Stimulated activated CD4-positive, alpha-beta T cell treated with anti-CD3 and anti-CD28 coated beads, Interleukin-2, amount 100 ng/mL, for 48 hours (primary cell): ENCODE data around the gene CIAPIN1.
"Not testable (repeated sequence)": the region's sequence is repeated elsewhere in the genome, so short reads cannot be mapped to it uniquely, and the experiment has no call there.

Source experiments
- DNase-seq, 2 donors: peaks; one replicate each; pipeline ENCODE4 v3.0.0-alpha.2; 2020

Gene CIAPIN1

DNA sequence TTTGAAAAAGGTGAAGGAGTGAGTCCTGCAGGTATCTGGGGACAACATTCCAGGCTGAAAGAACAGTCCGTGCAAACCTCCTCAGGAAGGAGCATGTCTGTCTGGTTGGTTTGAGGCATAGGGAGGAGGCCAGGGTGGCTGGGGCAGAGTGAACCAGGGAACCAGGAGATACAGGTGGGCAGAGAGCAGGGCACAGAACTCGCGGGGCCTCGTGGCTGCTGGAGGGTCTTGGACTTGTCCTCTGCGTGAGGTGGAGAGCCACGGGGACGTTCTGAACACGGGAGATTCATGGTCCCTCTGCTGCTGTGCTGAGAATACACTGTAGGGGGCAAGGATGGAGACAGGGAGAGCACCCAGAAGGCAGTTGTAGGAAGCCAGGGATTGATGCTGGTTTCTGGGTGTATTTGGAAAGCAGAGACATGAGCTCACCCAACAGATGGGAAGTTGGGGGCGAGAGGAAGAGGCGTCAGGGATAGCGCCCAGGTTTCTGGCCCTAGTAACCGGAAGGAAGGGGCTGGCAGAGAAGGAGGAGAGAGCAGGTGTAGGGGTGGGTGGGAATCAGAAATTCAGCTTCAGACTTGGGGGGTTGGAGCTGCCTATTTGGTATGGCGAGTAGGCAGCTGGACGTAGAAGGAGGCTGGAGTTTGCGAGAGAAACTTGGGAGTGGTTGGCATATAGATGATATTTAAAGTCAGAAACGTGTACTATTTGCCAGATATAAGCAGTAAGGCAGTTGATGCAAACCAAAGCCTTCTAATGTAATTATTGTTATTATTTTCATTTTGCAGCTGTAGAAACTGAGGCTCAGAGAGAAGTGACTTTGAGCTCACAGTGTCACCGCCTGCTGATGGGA is 43.0 kb downstream of the CIAPIN1 start, which contains the start of gene CCL17:
CCL17 (plus strand) TSS at position 803 of the 853 bp plus-strand sequence. CDS start 9,166 bp downstream, outside the sequence.
- DNase-seq = no peak

DNA sequence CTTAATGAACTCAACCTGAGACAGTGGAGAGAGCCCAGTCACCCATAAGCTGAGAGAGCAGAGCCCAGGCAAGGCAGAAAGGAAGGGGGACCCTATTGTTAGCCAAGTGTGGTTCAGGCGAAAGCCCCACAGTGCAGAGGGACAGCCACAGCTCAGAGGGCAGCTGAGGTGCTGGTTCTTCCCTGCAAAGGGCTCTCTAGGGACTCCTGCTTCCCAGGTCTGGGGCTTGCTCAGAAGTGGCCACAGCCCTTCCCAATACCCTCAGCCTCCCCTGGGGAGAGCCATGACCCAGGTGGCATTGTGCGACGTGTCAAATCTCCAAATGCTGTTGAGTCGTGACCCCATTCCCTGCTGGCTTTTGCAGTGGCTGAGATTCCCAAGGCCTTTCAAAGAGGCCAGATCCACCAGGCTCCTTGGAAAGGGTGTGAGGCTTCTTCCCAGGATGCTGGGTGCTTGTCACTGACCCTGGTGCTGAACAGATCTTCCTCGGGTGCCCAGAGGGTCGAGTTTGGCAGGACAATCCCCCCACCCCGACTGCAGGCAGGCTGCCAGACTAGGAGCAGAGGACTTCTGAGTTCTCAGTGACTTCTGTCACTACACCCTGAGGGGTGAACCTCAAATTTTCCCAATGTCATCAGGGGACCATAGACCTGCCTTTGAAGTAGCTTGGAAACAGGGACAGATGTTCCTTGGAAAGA is 45.1 kb downstream of the CIAPIN1 start:
- no peak for DNase-seq

DNA sequence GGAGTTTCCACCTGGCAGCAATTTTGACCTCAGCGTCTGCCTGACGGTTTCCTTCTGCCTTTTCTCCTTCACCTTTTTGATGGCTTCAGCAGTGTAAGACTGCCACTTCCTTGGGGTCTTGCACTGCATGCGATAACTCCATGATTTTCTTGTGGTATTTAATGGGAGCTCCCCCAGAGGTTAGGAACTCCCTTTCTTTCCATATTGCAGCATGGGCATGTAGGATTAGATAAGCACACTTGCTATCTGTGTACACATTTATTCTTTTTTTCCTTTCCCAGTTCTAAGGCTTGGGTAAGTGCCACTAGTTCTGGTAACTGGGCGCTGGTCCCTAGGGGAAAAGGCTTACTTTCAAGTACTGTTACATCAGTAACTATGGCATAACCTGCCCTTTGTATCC is 49.7 kb downstream of the CIAPIN1 start:
- DNase-seq = not testable (repeated sequence)

DNA sequence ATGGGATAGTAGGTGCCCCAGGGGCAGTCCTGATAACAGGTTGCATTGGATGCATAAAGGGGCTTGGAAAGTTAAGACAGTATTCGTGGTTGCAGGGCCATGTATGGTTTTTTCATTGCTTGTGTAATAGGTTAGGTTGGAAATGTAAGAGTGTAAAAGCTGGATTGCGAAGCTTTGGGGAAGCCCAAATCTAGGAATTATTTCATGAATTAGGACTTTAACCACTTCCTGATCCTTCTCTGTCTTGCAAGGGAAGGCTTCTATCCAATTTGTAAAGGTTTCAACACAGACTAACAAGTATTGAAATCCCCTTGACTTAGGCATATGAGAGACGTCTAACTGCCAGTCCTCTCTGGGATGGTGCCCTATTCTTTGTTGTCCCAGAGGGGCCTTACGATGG is 50.4 kb downstream of the CIAPIN1 start:
- no peak for DNase-seq

DNA sequence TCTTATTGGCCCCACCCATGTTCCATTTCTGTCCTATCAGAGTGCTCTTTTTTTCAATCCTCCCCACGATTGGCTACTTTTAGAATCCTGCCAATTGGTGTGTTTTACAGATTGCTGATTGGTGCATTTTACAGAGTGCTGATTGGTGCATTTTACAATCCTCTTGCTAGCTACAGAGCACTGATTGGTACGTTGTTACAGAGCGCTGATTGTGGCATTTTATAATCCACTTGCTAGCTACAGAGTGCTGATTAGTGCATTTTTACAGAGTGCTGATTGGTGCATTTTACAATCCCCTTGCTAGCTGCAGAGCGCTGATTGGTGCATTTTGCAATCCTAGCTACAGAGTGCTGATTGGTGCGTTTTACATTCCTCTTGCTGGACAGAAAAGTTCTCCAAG is 52.2 kb downstream of the CIAPIN1 start:
- DNase-seq = no peak

DNA sequence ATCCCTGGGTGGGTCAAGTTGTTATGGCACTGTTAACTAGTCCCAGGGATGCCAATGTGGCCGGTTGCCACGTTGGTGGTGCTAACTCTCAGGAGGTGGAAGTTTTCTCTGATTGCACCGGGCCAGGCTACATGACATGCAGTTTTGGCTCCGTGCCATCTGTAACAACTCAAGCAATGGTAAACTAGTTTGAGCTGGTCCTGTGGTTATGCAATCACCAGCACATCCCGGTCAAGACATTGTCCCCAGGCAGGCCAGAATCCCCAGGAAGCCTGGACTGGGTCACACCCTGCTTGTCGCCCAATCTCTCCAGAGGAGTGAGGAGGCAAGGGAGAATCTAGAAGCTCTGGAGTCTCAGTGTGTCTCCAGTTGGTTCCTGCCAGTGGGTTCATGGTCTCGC is 52.7 kb downstream of the CIAPIN1 start:
- no peak for DNase-seq

DNA sequence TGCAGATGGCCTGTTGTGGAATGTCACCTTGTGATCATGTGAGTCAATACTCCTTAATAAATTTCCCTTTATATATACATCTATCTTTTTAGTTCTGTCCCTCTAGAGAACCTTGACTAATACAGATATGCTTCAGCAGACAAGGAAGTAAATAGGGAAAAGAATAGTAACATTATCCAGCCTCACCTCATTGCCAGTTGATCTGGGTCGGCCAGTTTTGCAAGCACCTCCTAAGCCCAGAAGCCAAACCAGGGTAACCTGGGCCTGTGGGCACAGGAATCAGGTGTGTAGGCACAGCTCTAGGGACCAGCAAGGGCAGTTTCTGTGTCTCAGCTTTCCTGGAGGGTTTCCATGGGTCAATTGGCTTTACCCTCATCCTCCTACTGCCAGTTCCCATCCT is 54.5 kb downstream of the CIAPIN1 start:
- DNase-seq = no peak

DNA sequence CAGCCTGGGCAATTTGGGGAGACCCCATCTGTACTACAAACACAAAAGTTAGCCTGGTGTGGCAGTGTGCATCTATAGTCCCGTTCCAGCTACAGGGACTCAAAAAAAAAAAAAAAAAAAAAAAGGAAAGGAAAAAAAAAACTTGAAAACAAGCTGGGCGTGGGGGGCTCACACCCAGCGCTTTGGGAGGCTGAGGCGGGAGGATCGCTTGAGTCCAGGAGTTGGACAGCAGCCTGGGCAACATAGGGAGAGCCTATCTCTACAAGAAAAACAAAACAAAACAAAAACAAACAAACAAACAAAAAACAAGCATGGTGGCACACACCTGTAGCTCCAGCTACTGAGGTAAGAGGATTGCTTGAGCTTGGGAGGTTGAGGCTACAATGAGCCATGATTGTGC is 55.5 kb downstream of the CIAPIN1 start:
- DNase-seq = no peak

DNA sequence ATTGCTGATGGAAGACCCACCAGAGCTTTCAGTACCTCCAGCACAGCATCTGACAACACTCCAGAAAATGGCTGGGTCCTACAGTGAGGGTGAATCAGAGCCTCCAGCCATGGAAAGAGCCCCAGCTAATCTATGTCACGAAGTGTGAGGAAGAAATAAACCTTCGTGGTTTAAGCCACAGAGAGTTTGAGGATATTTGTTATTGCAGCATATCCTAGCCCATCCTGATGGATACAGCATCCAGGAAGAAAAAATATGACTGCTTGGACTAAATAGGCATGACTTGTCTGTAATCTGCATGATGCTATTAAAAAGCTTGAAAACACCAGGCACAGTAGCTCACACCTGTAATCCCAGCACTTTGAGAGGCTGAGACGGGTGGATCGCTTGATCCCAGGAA is 55.9 kb downstream of the CIAPIN1 start:
- DNase-seq = no peak

DNA sequence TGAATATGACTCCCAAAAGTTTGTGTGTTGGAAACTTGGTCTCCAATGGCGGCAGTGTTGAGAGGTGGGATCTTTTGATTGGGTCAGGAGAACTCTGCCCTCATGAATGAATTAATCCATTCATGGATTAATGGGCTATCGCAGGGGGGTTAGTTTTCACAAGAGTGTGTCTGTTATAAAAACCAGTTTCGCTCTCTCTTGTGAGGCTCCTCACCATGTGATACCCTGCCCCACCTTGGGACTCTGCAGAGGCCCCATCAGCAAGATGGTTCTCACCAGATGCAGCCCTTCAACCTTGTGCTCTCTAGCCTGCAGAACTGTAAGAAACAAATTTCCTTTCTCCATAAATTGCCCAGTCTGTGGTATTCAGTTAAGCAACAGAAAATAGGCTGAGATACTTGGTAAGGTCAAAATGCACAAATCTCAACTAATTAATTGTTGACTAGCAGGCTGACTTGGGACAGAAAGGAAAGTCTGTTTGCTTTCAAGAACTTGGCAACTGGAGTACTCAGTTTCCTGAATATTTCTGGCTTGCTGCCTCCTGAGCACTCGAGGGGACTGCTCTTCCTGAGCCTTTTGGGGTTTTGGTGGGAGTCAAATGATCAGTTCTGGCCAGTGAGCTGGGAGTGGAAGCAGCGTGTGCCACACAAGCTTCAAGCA is 56.4 kb downstream of the CIAPIN1 start:
- no peak for DNase-seq

DNA sequence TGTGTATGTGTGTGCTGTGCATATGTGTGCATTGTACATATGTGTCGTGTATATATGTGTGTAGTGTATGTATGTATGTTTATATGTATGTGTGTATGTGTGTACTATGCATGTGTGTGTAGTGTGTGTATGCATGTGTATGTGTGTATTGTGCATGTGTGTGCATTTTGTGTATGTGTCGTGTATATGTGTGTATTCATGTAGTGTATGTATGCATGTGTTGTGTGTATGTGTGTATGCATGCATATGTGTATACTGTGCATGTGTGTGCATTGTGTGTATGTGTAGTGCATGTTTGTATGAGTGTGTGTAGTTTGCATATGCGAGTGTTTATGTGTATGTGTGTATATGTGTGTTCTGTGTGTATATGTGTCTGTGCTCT is 58.1 kb downstream of the CIAPIN1 start:
- no peak for DNase-seq

DNA sequence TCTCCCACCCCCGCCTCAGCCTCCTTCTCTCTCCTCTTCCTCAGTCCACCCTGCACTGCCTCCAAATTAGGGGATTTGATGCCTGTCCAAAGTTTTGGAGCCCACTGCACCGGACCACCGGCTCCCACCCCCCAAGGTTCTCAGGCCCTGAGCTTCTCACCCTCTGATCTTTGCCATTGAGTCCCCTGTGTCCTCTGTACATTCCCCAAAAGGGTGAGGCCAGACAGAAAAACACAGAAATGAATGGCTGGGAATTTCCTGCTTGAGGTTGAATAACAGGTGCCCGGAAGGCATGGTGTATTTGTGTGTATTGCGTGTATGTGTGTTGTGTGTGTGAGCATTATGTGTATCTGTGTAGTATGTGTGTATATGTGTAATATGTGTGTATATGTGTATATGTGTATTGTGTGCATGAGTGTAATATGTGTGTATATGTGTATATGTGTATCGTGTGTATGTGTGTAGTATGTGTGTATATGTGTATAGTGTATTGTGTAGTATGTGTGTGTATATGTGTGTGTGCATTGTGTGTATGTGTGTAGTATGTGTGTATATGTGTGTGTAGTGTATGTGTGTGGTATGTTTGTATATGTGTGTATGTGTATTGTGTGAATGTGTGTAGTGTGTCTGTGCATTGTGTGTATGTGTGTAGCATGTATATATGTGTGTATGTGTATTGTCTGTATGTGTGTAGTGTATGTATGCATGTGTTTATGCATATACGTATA is 58.7 kb downstream of the CIAPIN1 start:
- DNase-seq = no peak

DNA sequence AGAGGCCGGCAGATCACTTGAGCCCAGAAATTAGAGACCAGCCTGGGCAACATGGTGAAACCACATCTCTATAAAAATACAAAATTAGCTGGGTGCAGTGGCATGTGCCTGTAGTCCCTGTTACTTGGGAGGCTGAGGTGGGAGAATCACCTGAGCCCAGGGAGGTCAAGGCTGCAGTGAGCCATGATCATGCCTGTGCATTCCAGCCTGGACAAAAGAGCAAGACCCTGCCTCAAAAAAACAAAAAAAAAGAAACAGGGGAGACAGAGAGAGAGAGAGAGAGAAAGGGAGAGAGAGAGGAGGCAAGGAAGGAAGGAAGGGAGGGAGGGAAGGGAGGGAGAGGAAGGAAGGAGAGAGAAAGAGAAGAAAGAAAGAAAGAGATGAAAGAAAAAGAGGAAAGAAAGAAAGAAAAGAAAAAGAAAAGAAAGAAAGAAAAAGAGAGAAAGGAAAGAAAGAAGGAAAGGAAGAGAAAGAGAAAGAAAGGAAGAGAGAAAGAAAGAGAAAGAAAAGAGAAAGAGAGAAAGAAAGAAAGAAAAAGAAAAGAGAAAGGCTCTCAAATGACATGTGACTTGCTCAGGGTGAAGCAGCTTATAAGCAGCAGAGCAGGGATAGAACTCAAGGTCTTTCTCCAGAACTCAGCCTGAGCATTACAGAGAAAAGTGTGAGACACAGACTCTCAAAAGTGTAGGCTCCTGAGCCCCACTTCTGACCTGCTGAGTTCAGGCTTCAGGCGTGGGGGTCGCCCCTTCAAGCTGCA is 59.4 kb downstream of the CIAPIN1 start:
- no peak for DNase-seq

DNA sequence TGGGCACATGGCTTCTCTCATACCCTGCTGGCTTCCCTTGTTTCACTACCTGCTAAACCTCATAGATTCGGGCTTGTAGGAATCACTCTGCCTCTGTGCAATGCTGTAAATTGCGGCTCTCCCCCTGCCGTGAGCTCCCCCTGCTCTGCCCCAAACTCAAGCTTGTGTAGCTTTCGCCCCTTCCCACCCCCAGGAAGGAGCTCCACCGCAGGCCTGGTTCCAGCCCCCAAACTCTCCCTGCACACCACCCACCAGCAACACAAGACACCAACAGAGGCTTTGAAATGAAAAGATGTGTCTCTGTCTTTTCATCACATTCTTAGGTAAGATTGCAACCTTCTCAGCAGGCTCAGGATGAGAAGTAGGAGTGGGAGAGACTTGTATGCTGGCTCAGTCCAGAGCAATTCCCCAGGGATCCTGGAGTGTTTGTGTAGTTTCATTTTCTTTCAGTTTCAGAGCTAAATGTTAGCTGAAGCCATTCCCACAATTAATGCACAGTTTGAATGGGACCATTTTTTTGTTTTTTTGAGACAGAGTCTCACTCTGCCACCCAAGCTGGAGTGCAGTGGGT is 60.7 kb downstream of the CIAPIN1 start:
- no peak for DNase-seq

DNA sequence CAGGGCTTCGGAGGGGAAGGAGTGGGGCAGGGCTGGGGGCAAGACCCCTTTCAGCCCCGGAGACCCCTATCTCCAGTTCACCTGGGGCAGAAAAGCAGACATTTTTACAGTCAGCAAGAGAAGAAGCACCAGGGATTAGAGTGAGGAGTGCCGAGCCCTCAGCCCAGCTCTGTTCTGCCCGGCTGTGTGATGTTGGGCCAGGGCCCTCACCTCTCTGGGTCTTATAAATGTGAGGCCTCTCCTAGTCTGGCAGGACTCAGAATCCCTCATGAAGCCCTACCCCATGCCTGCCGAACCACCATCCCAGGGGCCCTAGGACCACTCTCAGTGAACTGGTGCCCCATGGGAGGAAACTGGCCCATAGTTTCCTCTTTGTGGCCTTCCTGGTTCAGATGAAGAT is 62.1 kb downstream of the CIAPIN1 start:
- DNase-seq = no peak

DNA sequence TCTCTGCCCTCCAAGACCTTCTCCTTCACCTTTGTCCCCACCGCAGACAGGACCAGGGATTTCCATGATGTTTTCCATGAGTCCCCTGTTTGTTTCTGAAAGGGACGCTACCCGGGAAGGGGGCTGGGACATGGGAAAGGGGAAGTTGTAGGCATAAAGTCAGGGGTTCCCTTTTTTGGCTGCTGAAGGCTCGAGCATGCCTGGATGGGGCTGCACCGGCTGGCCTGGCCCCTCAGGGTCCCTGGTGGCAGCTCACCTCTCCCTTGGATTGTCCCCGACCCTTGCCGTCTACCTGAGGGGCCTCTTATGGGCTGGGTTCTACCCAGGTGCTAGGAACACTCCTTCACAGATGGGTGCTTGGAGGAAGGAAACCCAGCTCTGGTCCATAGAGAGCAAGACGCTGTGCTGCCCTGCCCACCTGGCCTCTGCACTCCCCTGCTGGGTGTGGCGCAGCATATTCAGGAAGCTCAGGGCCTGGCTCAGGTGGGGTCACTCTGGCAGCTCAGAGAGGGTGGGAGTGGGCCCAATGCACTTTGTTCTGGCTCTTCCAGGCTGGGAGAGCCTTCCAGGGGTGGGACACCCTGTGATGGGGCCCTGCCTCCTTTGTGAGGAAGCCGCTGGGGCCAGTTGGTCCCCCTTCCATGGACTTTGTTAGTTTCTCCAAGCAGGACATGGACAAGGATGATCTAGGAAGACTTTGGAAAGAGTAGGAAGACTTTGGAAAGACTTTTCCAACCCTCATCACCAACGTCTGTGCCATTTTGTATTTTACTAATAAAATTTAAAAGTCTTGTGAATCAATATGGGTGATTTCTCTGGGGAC is 62.7 kb downstream of the CIAPIN1 start:
- DNase-seq = no peak

DNA sequence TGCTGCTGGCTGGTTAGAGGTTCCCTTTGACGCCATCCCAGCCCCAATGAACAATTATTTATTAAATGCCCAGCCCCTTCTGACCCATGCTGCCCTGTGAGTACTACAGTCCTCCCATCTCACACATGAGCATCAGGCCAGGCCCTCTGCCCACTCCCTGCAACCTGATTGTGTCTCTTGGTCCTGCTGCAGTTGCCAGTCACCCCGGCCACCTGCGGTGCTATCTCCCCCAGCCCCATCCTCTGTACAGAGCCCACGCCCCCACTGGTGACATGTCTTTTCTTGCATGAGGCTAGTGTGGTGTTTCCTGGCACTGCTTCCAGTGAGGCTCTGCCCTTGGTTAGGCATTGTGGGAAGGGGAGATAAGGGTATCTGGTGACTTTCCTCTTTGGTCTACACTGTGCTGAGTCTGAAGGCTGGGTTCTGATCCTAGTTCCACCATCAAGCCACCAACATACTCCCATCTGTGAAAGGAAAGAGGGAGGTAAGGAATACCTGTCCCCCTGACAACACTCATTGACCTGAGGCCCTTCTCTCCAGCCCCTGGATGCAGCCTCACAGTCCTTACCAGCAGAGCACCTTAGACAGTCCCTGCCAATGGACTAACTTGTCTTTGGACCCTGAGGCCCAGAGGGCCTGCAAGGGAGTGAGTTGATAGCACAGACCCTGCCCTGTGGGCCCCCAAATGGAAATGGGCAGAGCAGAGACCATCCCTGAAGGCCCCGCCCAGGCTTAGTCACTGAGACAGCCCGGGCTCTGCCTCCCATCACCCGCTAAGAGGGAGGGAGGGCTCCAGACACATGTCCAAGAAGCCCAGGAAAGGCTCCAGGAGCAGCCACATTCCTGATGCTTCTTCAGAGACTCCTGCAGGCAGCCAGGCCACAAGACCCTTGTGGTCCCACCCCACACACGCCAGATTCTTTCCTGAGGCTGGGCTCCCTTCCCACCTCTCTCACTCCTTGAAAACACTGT is 63.6 kb downstream of the CIAPIN1 start:
- DNase-seq = no peak

DNA sequence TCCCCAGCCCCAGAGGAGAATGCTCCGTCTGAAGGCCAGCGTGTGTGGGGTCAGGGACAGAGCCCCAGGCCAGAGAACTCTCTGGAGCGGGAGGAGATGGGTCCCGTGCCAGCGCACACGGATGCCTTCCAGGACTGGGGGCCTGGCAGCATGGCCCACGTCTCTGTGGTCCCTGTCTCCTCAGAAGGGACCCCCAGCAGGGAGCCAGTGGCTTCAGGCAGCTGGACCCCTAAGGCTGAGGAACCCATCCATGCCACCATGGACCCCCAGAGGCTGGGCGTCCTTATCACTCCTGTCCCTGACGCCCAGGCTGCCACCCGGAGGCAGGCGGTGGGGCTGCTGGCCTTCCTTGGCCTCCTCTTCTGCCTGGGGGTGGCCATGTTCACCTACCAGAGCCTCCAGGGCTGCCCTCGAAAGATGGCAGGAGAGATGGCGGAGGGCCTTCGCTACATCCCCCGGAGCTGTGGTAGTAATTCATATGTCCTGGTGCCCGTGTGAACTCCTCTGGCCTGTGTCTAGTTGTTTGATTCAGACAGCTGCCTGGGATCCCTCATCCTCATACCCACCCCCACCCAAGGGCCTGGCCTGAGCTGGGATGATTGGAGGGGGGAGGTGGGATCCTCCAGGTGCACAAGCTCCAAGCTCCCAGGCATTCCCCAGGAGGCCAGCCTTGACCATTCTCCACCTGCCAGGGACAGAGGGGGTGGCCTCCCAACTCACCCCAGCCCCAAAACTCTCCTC is 64.5 kb downstream of the CIAPIN1 start:
- no peak for DNase-seq
